HG03442 (cell line): ENCODE data around the gene ST7.
"Not testable (repeated sequence)": the region's sequence is repeated elsewhere in the genome, so short reads cannot be mapped to it uniquely, and the experiment has no call there.

Source experiments
- ATAC-seq: cut with Tn5 transposase; IDR thresholded peaks from one replicate; pipeline ENCODE4 v1.9.1; 2021; ENCODE audit warnings: mild to moderate bottlenecking, moderate library complexity; ENCODE audit not compliant: unreplicated experiment

The ST7 gene

GRCh38 chr7:116949941-116950801 is 3.1 kb upstream of the ST7 start:
- no peak for ATAC-seq

DNA sequence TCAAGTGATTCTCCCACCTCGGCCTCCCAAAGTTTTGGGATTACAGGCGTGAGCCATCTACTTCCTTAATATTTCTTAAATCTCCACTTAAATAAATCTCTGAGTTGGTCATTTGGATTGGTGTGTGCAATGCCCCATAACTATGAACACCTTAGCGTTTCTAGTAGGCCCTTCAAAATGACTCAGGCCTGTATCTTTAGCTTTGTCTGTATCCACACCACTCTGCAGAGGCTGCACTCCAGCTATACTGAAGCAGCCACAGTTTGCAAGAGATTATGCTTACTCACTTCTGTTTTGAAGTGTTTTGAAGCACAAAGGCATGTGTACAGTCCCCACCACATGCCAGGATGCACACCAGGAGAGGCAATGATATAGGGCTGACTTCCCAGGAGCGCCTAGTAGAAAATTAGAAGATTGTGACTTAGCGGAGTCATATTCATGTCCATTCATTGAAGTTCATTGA is 2.4 kb upstream of the ST7 start:
- ATAC-seq, result no peak

- no peak for ATAC-seq
Observed at GRCh38 chr7:116951366-116952292, 1.7 kb upstream of the ST7 start.

DNA sequence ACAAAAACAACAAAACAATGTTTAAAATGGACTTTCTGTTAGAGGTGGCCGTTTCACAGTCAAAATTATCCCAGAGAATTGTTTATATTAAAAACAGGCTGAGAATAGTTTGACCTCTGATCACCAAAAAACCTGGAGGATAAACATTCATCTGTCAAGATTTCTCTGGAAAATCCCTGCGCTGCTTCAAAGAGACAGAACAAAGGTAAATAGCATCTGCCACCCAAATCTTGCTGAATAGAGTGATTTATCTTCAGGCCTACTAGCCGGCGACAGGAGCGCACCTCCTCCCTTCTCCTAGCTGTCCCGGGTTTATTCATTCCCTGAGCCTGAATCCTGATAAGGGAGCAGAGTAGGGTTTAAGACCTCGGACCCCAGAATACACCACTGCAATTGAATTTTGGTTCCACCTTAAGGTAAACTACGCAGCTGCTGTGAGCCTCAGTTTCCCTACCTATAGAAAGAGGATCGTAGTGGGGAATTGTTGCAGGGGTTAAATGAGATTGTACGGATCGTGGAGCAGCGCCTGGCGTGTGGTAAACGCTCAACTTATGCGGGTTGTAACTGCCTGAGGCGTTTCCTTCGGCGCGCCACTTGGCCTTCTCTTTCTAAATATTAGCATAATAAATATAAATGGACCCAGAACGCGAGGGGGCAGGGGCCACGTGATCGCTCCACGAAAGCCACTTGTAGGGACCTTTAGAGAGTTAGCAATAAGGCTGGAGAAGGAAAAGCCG is 498 bp upstream of the ST7 start:
- ATAC-seq, result no peak

GRCh38 chr7:116953906-116954838 is 871 bp downstream of the ST7 start:
- peak; percentile 15 for ATAC-seq

DNA sequence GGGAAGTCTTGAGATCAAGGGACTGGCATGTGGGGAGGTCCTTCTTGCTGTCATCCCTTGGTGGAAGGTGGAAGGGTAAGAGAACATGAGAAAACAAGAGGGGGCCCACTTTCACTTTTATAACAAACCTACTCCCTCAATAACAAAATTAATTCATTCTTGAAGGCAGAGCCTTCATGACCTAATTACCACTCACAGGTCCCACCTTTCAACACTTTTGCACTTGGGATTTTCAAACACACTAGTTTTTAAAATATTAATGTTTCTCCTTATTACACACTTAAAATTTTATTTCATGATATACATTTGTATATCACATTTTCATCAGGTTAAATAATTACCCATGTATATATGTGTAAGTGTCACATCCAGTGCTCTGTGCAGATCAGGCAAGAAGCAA is 2.0 kb downstream of the ST7 start:
- ATAC-seq, result no peak

- peak; percentile 80 for ATAC-seq
Observed at GRCh38 chr7:116955801-116956476, 2.6 kb downstream of the ST7 start.

GRCh38 chr7:116956477-116956804 is 3.1 kb downstream of the ST7 start:
- ATAC-seq, result no peak

DNA sequence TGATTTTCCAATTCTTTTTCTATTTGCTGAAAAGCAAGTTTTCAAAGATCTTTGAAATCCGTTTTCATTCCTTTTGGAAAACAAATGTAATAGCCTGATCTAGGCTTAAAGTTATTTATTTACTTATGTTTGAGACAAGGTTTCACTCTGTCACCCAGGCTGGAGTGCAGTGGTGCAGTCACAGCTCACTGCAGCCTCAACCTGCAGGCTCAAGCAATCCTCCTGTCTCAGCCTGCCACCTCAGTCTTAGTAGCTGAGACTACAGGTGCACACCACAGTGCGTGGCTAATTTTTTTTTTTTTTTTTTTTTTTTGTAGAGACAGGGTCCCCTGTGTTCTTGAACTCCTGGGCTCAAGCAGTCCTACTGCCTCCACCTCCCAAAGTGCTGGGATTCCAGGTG is 4.6 kb downstream of the ST7 start:
- ATAC-seq, result peak; percentile 24

- ATAC-seq, result not testable (repeated sequence)
Observed at GRCh38 chr7:116961966-116962673, 8.8 kb downstream of the ST7 start.

GRCh38 chr7:116963234-116963633 is 9.9 kb downstream of the ST7 start:
- ATAC-seq, result no peak

DNA sequence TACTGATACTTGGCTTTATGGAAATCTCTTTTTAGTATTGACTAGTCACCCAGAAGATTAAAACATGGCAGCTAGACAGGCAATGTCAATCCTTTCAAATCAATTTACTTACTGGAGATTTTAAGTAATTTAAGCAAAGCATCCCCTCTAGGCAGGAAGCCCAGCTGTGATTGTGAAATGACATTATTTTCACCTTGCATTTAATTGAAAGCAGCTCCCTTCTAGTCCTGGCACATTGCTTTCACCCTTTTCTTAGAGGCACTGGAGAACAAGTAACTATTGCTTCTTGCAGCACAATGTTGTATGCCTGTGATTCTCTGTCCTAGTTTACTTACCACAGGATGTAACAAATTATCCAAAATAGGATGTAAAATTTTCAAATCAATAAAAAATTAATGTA is 13.3 kb downstream of the ST7 start:
- no peak for ATAC-seq

GRCh38 chr7:116967254-116967922 is 14.1 kb downstream of the ST7 start:
- ATAC-seq, result no peak

DNA sequence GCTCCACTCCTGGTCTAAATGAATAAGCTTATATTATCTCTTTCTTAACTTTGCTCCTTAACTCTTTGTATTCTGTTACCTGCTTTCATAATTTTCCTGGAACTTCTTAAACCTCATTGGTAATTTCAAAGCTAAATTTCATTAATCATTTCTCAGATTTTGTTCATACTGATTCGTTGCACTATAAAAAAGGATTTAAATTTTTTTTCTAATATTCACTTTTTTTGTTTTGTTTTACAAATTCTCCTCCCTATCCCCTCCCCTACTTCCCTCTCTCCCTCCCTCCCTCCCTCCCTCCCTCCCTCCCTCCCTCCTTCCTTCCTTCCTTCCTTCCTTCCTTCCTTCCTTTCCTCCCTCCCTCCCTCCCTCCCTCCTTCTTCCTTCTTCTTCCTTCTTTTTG is 14.7 kb downstream of the ST7 start:
- no peak for ATAC-seq

DNA sequence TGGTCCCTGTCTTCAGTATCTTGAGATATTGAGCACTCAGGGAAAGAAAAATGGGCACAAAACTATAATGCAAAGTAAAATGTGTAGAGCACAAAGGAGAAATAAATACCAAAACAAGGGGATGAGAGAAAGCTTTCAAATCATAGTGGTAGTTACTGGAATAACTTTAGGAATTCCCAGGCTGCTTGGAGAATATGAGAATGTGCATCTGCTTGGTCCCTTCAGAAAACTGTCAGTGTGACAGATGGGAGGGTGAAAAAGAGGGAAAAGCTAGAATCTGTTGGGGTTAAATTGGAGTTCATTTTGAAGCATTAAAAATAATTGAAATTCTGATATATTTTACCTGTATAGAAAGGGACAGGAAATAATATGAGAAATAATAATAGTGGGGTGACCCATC is 15.3 kb downstream of the ST7 start:
- no peak for ATAC-seq

- no peak for ATAC-seq
Observed at GRCh38 chr7:116969371-116969902, 16.1 kb downstream of the ST7 start.

- ATAC-seq, result peak; percentile 79
Observed at GRCh38 chr7:116970238-116970910, 17.1 kb downstream of the ST7 start.

DNA sequence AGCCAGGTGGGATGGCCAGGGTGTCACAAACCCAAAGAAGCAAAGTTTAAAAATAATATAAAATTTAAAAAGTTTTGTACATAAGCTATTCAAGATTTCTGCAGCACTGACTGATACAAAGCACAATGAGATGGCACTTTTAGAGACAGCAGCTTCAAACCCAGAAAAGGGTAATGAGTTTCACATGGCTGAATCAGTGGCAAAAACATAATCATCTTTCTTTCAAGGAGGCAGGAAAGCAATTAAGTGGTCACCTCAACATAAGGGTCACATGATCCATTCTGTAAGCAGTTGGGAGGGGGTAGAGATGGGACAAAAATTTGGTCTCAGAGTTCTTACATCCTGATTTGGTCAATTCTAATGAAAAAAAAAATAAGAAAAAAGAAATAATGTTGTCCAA is 17.9 kb downstream of the ST7 start:
- not testable (repeated sequence) for ATAC-seq
